ENCODE measurements around the gene ABTB2. TPM values are rescaled to one million over a fixed set of nuclear protein-coding genes. Genes with fewer than 3 reads are reported as not detected.

Gene ABTB2
- total and polyA plus RNA-seq, 2 of the 8 experiments (the other 6 are each of a cell fraction or from before 2014, with no cell fraction given), result 7.7 to 10.2 TPM

DNA sequence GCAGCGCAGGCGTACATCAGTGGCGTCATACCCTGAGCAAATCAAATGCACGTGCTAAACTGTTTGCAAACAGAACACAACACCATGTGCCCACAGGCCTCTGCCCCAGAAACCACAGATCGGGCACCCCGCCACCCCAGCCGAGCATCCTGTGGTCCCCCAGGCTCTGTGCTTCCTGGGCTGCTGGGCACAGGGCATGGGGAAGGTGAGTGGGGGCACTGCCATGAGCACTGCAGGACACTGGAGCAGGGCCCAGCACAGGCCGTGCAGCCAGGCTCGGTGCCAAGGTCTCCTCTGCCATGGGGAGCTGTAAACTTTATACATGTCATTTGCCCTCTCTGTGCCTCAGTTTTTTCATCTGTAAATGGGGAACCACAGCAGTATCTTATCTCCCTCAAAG lies 189.8 kb downstream of the ABTB2 start:
- Histone ChIP-seq H3K9me3 (ENCODE audit: insufficient read depth in 2 of 2, low read depth in 1 of 2, low read length in 1 of 2) (no peaks in the 10 kb centered on the region), H3K4me3 (ENCODE audit: extremely low read depth in 1 of 4, insufficient read depth in 2 of 4, low read depth in 3 of 4, low read length in 4 of 4) (no peak overlapping the region), H3K79me2 (ENCODE audit: control insufficient read depth in 1 of 2, insufficient read depth in 2 of 2, low read length in 2 of 2) (no peaks in the 10 kb centered on the region), H2BK5ac (ENCODE audit: low read depth, low read length) (no peak overlapping the region), H3K27ac (ENCODE audit: low read depth, low read length) (no peak overlapping the region), H2AK5ac (ENCODE audit: low read depth, low read length) (no peak overlapping the region), H3K14ac (ENCODE audit: insufficient read length) (no peak overlapping the region), H3K56ac (replicated peaks; ENCODE audit: insufficient read length, low read depth, low read length) (no peak overlapping the region), H4K91ac (replicated peaks; ENCODE audit: insufficient read length, low read length) (no peak overlapping the region), H3K4ac (replicated peaks; ENCODE audit: insufficient read length, low read depth, low read length) (no peak overlapping the region), H2BK120ac (replicated peaks; ENCODE audit: low read depth, low read length) (no peak overlapping the region), H4K8ac (ENCODE audit: extremely low read depth, insufficient read depth, low read length) (no peak overlapping the region), H3K23ac (ENCODE audit: insufficient read length) (no peak overlapping the region), H4K20me1 (replicated peaks in 1 of 2; ENCODE audit: control insufficient read depth in 1 of 2, insufficient read depth in 2 of 2, low read length in 2 of 2) (peaks cover 0 to 2% of the 10 kb centered on the region in 2 experiments), H2AFZ (ENCODE audit: low read length) (no peak overlapping the region), H3K18ac (ENCODE audit: extremely low read depth, low read length) (no peak overlapping the region), H2BK20ac (ENCODE audit: low read length) (no peak overlapping the region), H3K27me3 (replicated peaks in 1 of 4; ENCODE audit: control insufficient read depth in 3 of 4, extremely low read depth in 1 of 4, insufficient read depth in 3 of 4, low read length in 3 of 4) (no peaks in the 10 kb centered on the region), H3K4me1 (replicated peaks in 1 of 4; ENCODE audit: control insufficient read depth in 3 of 4, insufficient read depth in 4 of 4, low read length in 3 of 4) (no peaks in the 10 kb centered on the region; a peak in 1 of 7 replicates), H2BK12ac (ENCODE audit: low read depth, low read length) (no peak overlapping the region), H4K5ac (ENCODE audit: insufficient read length, low read depth, low read length) (no peak overlapping the region), H3K36me3 (ENCODE audit: control insufficient read depth in 2 of 4, insufficient read depth in 4 of 4, low read length in 3 of 4) (no peaks in the 10 kb centered on the region), H3K9ac (replicated peaks in 1 of 4; ENCODE audit: extremely low read depth in 1 of 4, low read depth in 3 of 4, low read length in 3 of 4) (no peak overlapping the region), H3K79me1 (ENCODE audit: low read depth, low read length) (no peaks in the 10 kb centered on the region), H3K4me2 (ENCODE audit: insufficient read depth in 1 of 2, low read depth in 2 of 2, low read length in 2 of 2) (no peak overlapping the region), H3K23me2 (ENCODE audit: low read depth, low read length) (no peaks in the 10 kb centered on the region), H2BK15ac (ENCODE audit: low read length) (no peak overlapping the region)
- ChIA-PET POLR2A (ENCODE audit: partially characterized antibody) (interaction anchor here (1.3 kb wide), 1 partner anchor 14 kb away, joined by 4 read pairs; no protein-coding TSS in a partner anchor), CTCF (ENCODE audit: partially characterized antibody) (interaction anchor here (4.7 to 9.8 kb wide), 3 partner anchors 13 to 197 kb away, joined by 17 to 89 read pairs (median 30); partner anchors contain the start of gene ABTB2)
- FAIRE-seq, result no peak
- TF ChIP-seq GTF2F1 (IDR thresholded peaks at IDR 0.05; ENCODE audit: borderline replicate concordance, low read depth, low read length) (no peak), RBBP5 (IDR thresholded peaks at IDR 0.05; ENCODE audit: borderline replicate concordance, low read depth, low read length) (no peak), MAFK (IDR thresholded peaks at IDR 0.05; ENCODE audit: low read depth, low read length) (no peak), CHD1 (IDR thresholded peaks at IDR 0.05; ENCODE audit: low read depth, low read length) (no peak), RXRA (IDR thresholded peaks at IDR 0.05; ENCODE audit: insufficient read depth, low read depth, low read length) (no peak), CBX5 (IDR thresholded peaks at IDR 0.05; ENCODE audit: low read depth, low read length) (no peak), SP2 (IDR thresholded peaks at IDR 0.05; ENCODE audit: low read length) (no peak), ASH2L (IDR thresholded peaks at IDR 0.05; ENCODE audit: low read length) (no peak)
- 96% methylated on average over 9 of the region's 9 CpGs; no CpG with 5 or more reads in 1 of the 2 experiments for whole genome bisulfite sequencing, 2 experiments (ENCODE audit: extremely low coverage in 1 of 2, insufficient coverage in 1 of 2, insufficient read length in 1 of 2, insufficient replicate concordance in 2 of 2, low coverage in 1 of 2, low lambda C conversion rate in 2 of 2, missing lambda C conversion rate in 1 of 2)
- DNase-seq (ENCODE audit: low read depth in 1 of 2, low spot score in 2 of 2), result no peak
